Mesenchymal stem cell (in vitro differentiated cells and primary cell): ENCODE measurements around the gene FNDC10.
A peak's percentile ranks its signal among the peaks of the same experiment; 100 is the strongest.

Source experiments
- DNase-seq: peaks from one replicate; pipeline ENCODE4 v3.0.0-alpha.2; 2013
- H2AFZ ChIP-seq: one replicate; pipeline ENCODE4 v1.6.1; 2013; ENCODE audit warnings: low read depth, mild to moderate bottlenecking, control low read depth, inconsistent platforms, low read length, moderate library complexity
- H2AK5ac ChIP-seq: 2 replicates; pipeline ENCODE4 v1.6.1; 2013; ENCODE audit warnings: low read length, moderate library complexity, mild to moderate bottlenecking, inconsistent platforms; ENCODE audit not compliant: severe bottlenecking
- H2BK120ac ChIP-seq: one replicate; pipeline ENCODE4 v1.6.1; 2013; ENCODE audit warnings: low read depth, mild to moderate bottlenecking, inconsistent platforms, low read length, moderate library complexity
- H2BK12ac ChIP-seq, 2 experiments: one replicate each; pipeline ENCODE4 v1.6.1; 2013; ENCODE audit warnings: inconsistent platforms in 2 of 2, low read length in 2 of 2, mild to moderate bottlenecking in 2 of 2, moderate library complexity in 2 of 2, control low read depth in 1 of 2
- H2BK15ac ChIP-seq: one replicate; pipeline ENCODE4 v1.6.1; 2013; ENCODE audit warnings: mild to moderate bottlenecking, low read depth, inconsistent platforms; ENCODE audit not compliant: poor library complexity, severe bottlenecking
- H2BK5ac ChIP-seq: 2 replicates; pipeline ENCODE4 v1.6.1; 2013; ENCODE audit warnings: low read depth, mild to moderate bottlenecking, low read length, control low read depth, inconsistent platforms; ENCODE audit not compliant: poor library complexity, severe bottlenecking
- H3K14ac ChIP-seq, 2 experiments: one replicate each; pipeline ENCODE4 v1.6.1; 2013; ENCODE audit warnings: inconsistent platforms in 2 of 2, low read length in 2 of 2, control low read depth in 1 of 2, mild to moderate bottlenecking in 1 of 2, moderate library complexity in 1 of 2
- H3K18ac ChIP-seq, 2 experiments: one replicate each; pipeline ENCODE4 v1.6.1; 2013; ENCODE audit warnings: inconsistent platforms in 2 of 2, low read length in 2 of 2, control low read depth in 1 of 2, low read depth in 1 of 2, mild to moderate bottlenecking in 1 of 2
- H3K23ac ChIP-seq, 2 experiments: one replicate each; pipeline ENCODE4 v1.6.1; 2013; ENCODE audit warnings: inconsistent platforms in 2 of 2, low read length in 2 of 2, mild to moderate bottlenecking in 2 of 2, moderate library complexity in 2 of 2, control low read depth in 1 of 2
- H3K27ac ChIP-seq: 2 replicates; pipeline ENCODE4 v1.5.1; 2013; ENCODE audit warnings: mild to moderate bottlenecking, moderate library complexity, low read length, control low read depth, inconsistent platforms; ENCODE audit not compliant: poor library complexity, severe bottlenecking
- H3K27me3 ChIP-seq, 2 experiments: 2 replicates each; pipeline versions ENCODE4 v1.6.1 to v1.7.0; 2013; ENCODE audit warnings: low read length in 2 of 2, mild to moderate bottlenecking in 2 of 2, moderate library complexity in 2 of 2, control low read depth in 1 of 2, inconsistent platforms in 1 of 2; ENCODE audit not compliant: control insufficient read depth in 1 of 2, insufficient read depth in 1 of 2
- H3K36me3 ChIP-seq, 2 experiments: 2 replicates each; pipeline versions ENCODE4 v1.6.1 to v1.7.0; 2013; ENCODE audit warnings: low read length in 2 of 2, control low read depth in 1 of 2, inconsistent platforms in 1 of 2, low read depth in 1 of 2, mild to moderate bottlenecking in 1 of 2; ENCODE audit not compliant: insufficient read depth in 2 of 2, control insufficient read depth in 1 of 2
- H3K4ac ChIP-seq, 2 experiments: one replicate each; pipeline ENCODE4 v1.6.1; 2013; ENCODE audit warnings: inconsistent platforms in 2 of 2, low read length in 2 of 2, mild to moderate bottlenecking in 2 of 2, moderate library complexity in 2 of 2, control low read depth in 1 of 2, low read depth in 1 of 2
- H3K4me1 ChIP-seq: 2 replicates; pipeline ENCODE4 v1.6.1; 2013; ENCODE audit warnings: low read depth, low read length, control low read depth; ENCODE audit not compliant: control insufficient read depth, insufficient read depth
- H3K4me2 ChIP-seq: 2 replicates; pipeline ENCODE4 v1.6.1; 2013; ENCODE audit warnings: low read length, mild to moderate bottlenecking, inconsistent platforms; ENCODE audit not compliant: poor library complexity, severe bottlenecking
- H3K4me3 ChIP-seq, 2 experiments: 2 replicates each; pipeline versions ENCODE4 v1.5.1 to v1.7.0; 2013; ENCODE audit warnings: low read length in 2 of 2, mild to moderate bottlenecking in 2 of 2, control low read depth in 1 of 2, low read depth in 1 of 2; ENCODE audit not compliant: insufficient read depth in 1 of 2
- H3K79me1 ChIP-seq: replicated peaks from 2 replicates; pipeline ENCODE4 v1.6.1; 2013; ENCODE audit warnings: mild to moderate bottlenecking, control low read depth, low read length, inconsistent platforms; ENCODE audit not compliant: poor library complexity, severe bottlenecking
- H3K9ac ChIP-seq: 2 replicates; pipeline ENCODE4 v1.7.0; 2013; ENCODE audit warnings: mild to moderate bottlenecking, low read length, moderate library complexity
- H3K9me3 ChIP-seq: 2 replicates; pipeline ENCODE4 v1.7.0; 2013; ENCODE audit warnings: mild to moderate bottlenecking, low read length; ENCODE audit not compliant: control insufficient read depth
- H4K8ac ChIP-seq: one replicate; pipeline ENCODE4 v1.6.1; 2013; ENCODE audit warnings: inconsistent platforms, mild to moderate bottlenecking, low read length, moderate library complexity
- H4K91ac ChIP-seq: one replicate; pipeline ENCODE4 v1.6.1; 2013; ENCODE audit warnings: mild to moderate bottlenecking, low read length, inconsistent platforms
- WGBS: methylation state at CpG from one replicate; pipeline ENCODE4 v1.1.7; 2013; ENCODE audit warnings: mixed read lengths; 5-methylcytosine and 5-hydroxymethylcytosine counted together

Gene FNDC10

GRCh38 chr1:1624443-1625403 is 24.8 kb upstream of the FNDC10 start:
- H3K14ac ChIP-seq, result no peak overlapping the region
- peaks cover 6 to 92% of the 10 kb centered on the region in 2 experiments for H3K36me3 ChIP-seq
- H2BK15ac ChIP-seq, result no peak overlapping the region
- H3K9me3 ChIP-seq, result no peaks in the 10 kb centered on the region
- 92% methylated on average over 38 of the region's 38 CpGs for WGBS
- H3K4ac ChIP-seq, result no peak overlapping the region
- H4K8ac ChIP-seq, result no peak overlapping the region
- no peak overlapping the region for H2AFZ ChIP-seq
- H2BK5ac ChIP-seq, result no peak overlapping the region
- no peak overlapping the region for H3K18ac ChIP-seq
- no peak overlapping the region for H3K4me3 ChIP-seq
- no peaks in the 10 kb centered on the region for H3K27me3 ChIP-seq
- H3K23ac ChIP-seq, result no peak overlapping the region
- no peak overlapping the region for H3K9ac ChIP-seq
- no peak for DNase-seq
- H3K27ac ChIP-seq, result no peak overlapping the region
- peak overlapping the region; percentile 54 for H4K91ac ChIP-seq
- H3K4me1 ChIP-seq, result peaks cover 23% of the 10 kb centered on the region
- H3K79me1 ChIP-seq, result peaks cover 24% of the 10 kb centered on the region
- H3K4me2 ChIP-seq, result no peak overlapping the region
- no peak overlapping the region for H2AK5ac ChIP-seq
- no peak overlapping the region for H2BK120ac ChIP-seq
- no peak overlapping the region for H2BK12ac ChIP-seq

GRCh38 chr1:1623631-1624442 is 23.9 kb upstream of the FNDC10 start:
- peaks cover 23% of the 10 kb centered on the region for H3K4me1 ChIP-seq
- no peak overlapping the region for H2BK120ac ChIP-seq
- no peak overlapping the region for H4K8ac ChIP-seq
- H2BK12ac ChIP-seq, result no peak overlapping the region
- DNase-seq, result no peak
- H3K4ac ChIP-seq, result no peak overlapping the region
- H3K79me1 ChIP-seq, result peaks cover 31% of the 10 kb centered on the region
- peak overlapping the region; percentile 52 for H4K91ac ChIP-seq
- H2AFZ ChIP-seq, result no peak overlapping the region
- H3K27ac ChIP-seq, result no peak overlapping the region
- no peaks in the 10 kb centered on the region for H3K27me3 ChIP-seq
- 92% methylated on average over 46 of the region's 51 CpGs for WGBS
- no peak overlapping the region for H3K18ac ChIP-seq
- no peak overlapping the region for H3K4me2 ChIP-seq
- no peak overlapping the region for H3K14ac ChIP-seq
- H3K4me3 ChIP-seq, result no peak overlapping the region
- no peak overlapping the region for H2BK5ac ChIP-seq
- no peak overlapping the region for H3K23ac ChIP-seq
- no peaks in the 10 kb centered on the region for H3K9me3 ChIP-seq
- no peak overlapping the region for H2AK5ac ChIP-seq
- H3K36me3 ChIP-seq, result peaks cover 6 to 93% of the 10 kb centered on the region in 2 experiments
- no peak overlapping the region for H2BK15ac ChIP-seq
- no peak overlapping the region for H3K9ac ChIP-seq

GRCh38 chr1:1623181-1623630 is 23.3 kb upstream of the FNDC10 start:
- DNase-seq, result no peak
- WGBS, result 97% methylated on average over 32 of the region's 33 CpGs
- no peak overlapping the region for H2AFZ ChIP-seq

GRCh38 chr1:1622788-1623094 is 22.8 kb upstream of the FNDC10 start:
- Histone ChIP-seq H3K79me1 (peaks cover 41% of the 10 kb centered on the region), H2BK12ac (no peak overlapping the region), H3K23ac (no peak overlapping the region), H3K18ac (no peak overlapping the region), H3K4me1 (peaks cover 23% of the 10 kb centered on the region), H2BK15ac (no peak overlapping the region), H3K4me3 (no peak overlapping the region), H3K9ac (no peak overlapping the region), H3K36me3 (peaks cover 10 to 93% of the 10 kb centered on the region in 2 experiments), H3K4ac (no peak overlapping the region), H4K8ac (no peak overlapping the region), H2BK5ac (no peak overlapping the region), H3K27ac (no peak overlapping the region), H3K9me3 (no peaks in the 10 kb centered on the region), H2AFZ (no peak overlapping the region), H2BK120ac (no peak overlapping the region), H3K4me2 (no peak overlapping the region), H2AK5ac (no peak overlapping the region), H4K91ac (no peak overlapping the region), H3K14ac (no peak overlapping the region), H3K27me3 (no peaks in the 10 kb centered on the region)
- no peak for DNase-seq
- 89% methylated on average over 17 of the region's 17 CpGs for WGBS

More at GRCh38 chr1:1623181-1623630, 23.3 kb upstream of the FNDC10 start:
- Histone ChIP-seq H4K8ac (no peak overlapping the region), H3K23ac (no peak overlapping the region), H3K36me3 (peaks cover 10 to 93% of the 10 kb centered on the region in 2 experiments), H3K18ac (no peak overlapping the region), H3K79me1 (peaks cover 37% of the 10 kb centered on the region), H3K4me3 (no peak overlapping the region), H2BK12ac (no peak overlapping the region), H4K91ac (peak overlapping the region; percentile 52), H3K9ac (no peak overlapping the region), H2AK5ac (no peak overlapping the region), H3K27ac (no peak overlapping the region), H3K9me3 (no peaks in the 10 kb centered on the region), H2BK120ac (no peak overlapping the region), H3K4me2 (no peak overlapping the region), H2BK5ac (no peak overlapping the region), H2BK15ac (no peak overlapping the region), H3K14ac (no peak overlapping the region), H3K4me1 (peaks cover 23% of the 10 kb centered on the region), H3K27me3 (no peaks in the 10 kb centered on the region), H3K4ac (no peak overlapping the region)
